ENCODE measurements around the gene DRP2. TPM values are rescaled to one million over a fixed set of nuclear protein-coding genes. Genes with fewer than 3 reads are reported as not detected.
"Not testable (repeated sequence)": the region's sequence is repeated elsewhere in the genome, so short reads cannot be mapped to it uniquely, and the experiment has no call there.

The DRP2 gene
- polyA plus RNA-seq, 1 experiment: 0.13 TPM

DNA sequence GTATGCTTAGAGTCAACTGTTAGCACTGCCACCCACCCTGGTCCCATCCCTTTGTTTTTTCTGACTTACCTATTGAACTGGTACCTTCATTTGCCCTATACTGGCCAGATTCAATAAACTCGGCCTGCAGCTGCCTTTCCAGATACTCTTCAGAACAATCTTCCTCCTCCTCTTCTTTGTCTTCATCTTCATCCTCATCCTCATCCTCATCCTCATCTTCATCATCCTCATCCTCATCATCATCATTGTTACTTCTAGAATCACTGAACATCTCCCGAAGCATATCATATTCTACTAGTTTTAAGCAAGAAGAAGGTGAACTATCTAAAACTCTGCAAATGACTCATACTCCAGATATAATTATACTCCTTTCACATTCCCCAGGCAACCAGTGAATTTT, 56.7 kb downstream of the DRP2 start:
- no peak for TF ChIP-seq CTCF (IDR thresholded peaks at IDR 0.05; ENCODE audit: insufficient read depth, low read depth, low read length)
- H3K4me3 ChIP-seq (ENCODE audit: low read depth, low read length): no peak overlapping the region
- DNase-seq (ENCODE audit: low read depth): no peak
- no peaks in the 10 kb centered on the region for H3K36me3 ChIP-seq (ENCODE audit: control insufficient read depth, insufficient read depth, low read length)
- ChIA-PET CTCF (no interaction called here), POLR2A (no interaction called here)
- H3K27me3 ChIP-seq (ENCODE audit: control insufficient read depth, insufficient read depth, low read length): no peaks in the 10 kb centered on the region

- peak; percentile 62 for TF ChIP-seq CTCF (IDR thresholded peaks at IDR 0.05; ENCODE audit: insufficient read depth, low read depth, low read length)
- Histone ChIP-seq H3K4me3 (ENCODE audit: low read depth, low read length) (no peak overlapping the region), H3K27me3 (ENCODE audit: control insufficient read depth, insufficient read depth, low read length) (no peaks in the 10 kb centered on the region), H3K36me3 (ENCODE audit: control insufficient read depth, insufficient read depth, low read length) (no peaks in the 10 kb centered on the region)
- POLR2A ChIA-PET: no interaction called here
- peak; percentile 7 for DNase-seq (ENCODE audit: low read depth)
- CTCF ChIA-PET: interaction anchor here (0.8 to 3.0 kb wide), 7 partner anchors 9 to 393 kb away, joined by 3 to 14 read pairs (median 3); partner anchors contain the start of gene DRP2
Measured at GRCh38 chrX:101287402-101287801, 67.8 kb downstream of the DRP2 start.

DNA sequence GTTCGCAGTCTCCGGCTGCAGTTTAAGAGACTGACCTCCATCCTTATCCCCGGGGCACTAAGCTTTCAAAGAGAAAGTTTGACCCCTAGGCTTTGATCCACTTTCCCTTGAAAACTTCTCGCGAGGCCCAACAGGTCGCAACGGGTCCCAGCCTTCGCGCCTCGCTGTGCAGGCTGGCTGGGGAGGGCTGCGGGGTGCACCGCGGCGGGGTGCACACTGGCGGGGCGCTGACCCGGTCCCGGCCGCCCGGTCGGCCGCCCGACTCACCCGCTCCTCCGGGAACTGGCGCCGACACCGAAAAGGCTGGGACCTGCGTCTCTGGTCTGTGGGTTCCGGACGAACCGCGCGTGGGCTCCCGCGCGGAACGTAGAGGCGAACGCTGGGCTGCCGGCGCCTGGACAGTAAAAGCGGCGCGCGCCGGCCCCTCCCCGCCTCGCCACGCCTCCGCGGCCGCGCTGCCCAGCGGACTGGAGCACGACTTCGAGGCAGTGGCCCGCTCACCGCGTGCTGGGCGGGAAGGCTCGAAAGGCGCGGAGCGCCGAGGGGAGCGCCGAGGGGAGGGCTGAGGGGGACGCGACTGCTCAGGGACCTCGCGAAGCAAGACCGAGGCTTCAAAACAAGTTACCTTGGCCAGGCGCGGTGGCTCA, 71.5 kb downstream of the DRP2 start, which contains the start of gene TAF7L:
TSS of gene TAF7L (minus strand) at position 378 of the 647 bp plus-strand sequence. CDS start 3,791 bp downstream, outside the sequence.
- Histone ChIP-seq H3K36me3 (ENCODE audit: control insufficient read depth, insufficient read depth, low read length) (no peaks in the 10 kb centered on the region), H3K27me3 (ENCODE audit: control insufficient read depth, insufficient read depth, low read length) (no peaks in the 10 kb centered on the region), H3K4me3 (ENCODE audit: low read depth, low read length) (peak within 1 kb of the TSS; percentile 18)
- no peak for DNase-seq (ENCODE audit: low read depth)
- POLR2A ChIA-PET: no interaction called here
- TF ChIP-seq CTCF (IDR thresholded peaks at IDR 0.05; ENCODE audit: insufficient read depth, low read depth, low read length): no peak
- CTCF ChIA-PET: no interaction called here

- CTCF ChIA-PET; POLR2A ChIA-PET; H3K27me3 ChIP-seq (ENCODE audit: control insufficient read depth, insufficient read depth, low read length); DNase-seq (ENCODE audit: low read depth); H3K36me3 ChIP-seq (ENCODE audit: control insufficient read depth, insufficient read depth, low read length); H3K4me3 ChIP-seq (ENCODE audit: low read depth, low read length): not testable (repeated sequence)
Measured at GRCh38 chrX:101295603-101296002, 76.0 kb downstream of the DRP2 start.

DNA sequence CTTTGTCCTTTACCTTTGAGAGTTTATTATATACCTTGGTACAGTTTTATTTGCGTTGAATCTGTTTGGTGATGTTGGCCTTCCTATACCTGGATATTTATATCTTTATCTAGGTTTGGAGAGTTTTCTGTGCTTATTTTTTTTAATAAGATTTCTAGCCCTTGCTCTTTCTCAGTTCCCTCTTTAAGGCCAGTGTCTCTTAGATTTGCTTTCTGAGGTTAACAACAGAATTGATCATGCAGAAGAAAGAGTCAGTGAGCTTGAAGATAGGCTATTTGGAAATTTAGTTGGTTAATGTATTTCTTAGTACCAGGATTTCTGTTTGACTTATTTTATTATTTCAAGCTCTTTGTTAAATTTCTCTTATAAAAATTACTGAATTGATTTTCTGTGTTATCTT, 84.2 kb downstream of the DRP2 start:
- no peaks in the 10 kb centered on the region for H3K36me3 ChIP-seq (ENCODE audit: control insufficient read depth, insufficient read depth, low read length)
- no peak for TF ChIP-seq CTCF (IDR thresholded peaks at IDR 0.05; ENCODE audit: insufficient read depth, low read depth, low read length)
- DNase-seq (ENCODE audit: low read depth): no peak
- ChIA-PET CTCF (no interaction called here), POLR2A (no interaction called here)
- H3K4me3 ChIP-seq (ENCODE audit: low read depth, low read length): no peak overlapping the region
- H3K27me3 ChIP-seq (ENCODE audit: control insufficient read depth, insufficient read depth, low read length): no peaks in the 10 kb centered on the region

Small RNAs within 50 kb of the gene (small RNA-seq; reads per million reads assigned to genes)
- gene Z70280.1 (ENCODE audit: insufficient read length, low read depth, low replicate concordance): not detected

Other genes with a start within 250 kb of the DRP2 start
- gene TRMT2B, start 167.7 kb upstream of the DRP2 start, polyA plus RNA-seq (2011; rRNA removed): 11.1 and 12.4 TPM in 2 replicates
- 1.8 and 2.3 TPM in 2 replicates for gene TMEM35A, start 140.9 kb upstream of the DRP2 start, polyA plus RNA-seq (2011; rRNA removed)
- gene CENPI, start 121.6 kb upstream of the DRP2 start, polyA plus RNA-seq (2011; rRNA removed): 5.4 and 8.5 TPM in 2 replicates
- 0.13 and 0.22 TPM in 2 replicates for gene TAF7L, start 71.5 kb downstream of the DRP2 start, polyA plus RNA-seq (2011; rRNA removed)
- gene TIMM8A, start 129.0 kb downstream of the DRP2 start, polyA plus RNA-seq (2011; rRNA removed): 5.9 and 6.4 TPM in 2 replicates
- not detected in 2 replicates for gene BTK, start 166.4 kb downstream of the DRP2 start, polyA plus RNA-seq (2011; rRNA removed)
- gene RPL36A, start 171.2 kb downstream of the DRP2 start, polyA plus RNA-seq (2011; rRNA removed): 1,079 and 2,002 TPM in 2 replicates
- 28.4 and 29.2 TPM in 2 replicates for gene GLA, start 188.1 kb downstream of the DRP2 start, polyA plus RNA-seq (2011; rRNA removed)
- gene HNRNPH2, start 188.4 kb downstream of the DRP2 start, polyA plus RNA-seq (2011; rRNA removed): 17.9 and 37.4 TPM in 2 replicates